ENCODE measurements around the gene COLEC12.

The COLEC12 gene

DNA sequence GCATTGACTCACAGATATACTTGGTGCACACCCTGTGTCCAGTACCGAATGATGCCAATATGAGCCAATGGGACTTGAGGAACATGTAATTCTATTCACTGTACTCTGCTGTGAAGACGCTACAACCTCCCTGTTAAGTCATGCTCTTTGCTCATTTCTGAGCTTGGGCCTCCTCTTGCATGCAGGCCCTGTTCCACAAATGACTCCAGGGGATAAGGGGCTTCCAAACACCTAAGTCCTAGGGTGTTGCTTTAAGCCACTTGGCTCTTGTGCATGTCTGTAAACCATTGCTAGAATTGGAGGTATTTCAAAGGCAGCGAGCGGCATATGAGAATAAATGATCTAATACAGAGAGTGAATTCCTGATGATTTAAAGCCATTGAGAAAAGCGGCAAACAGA, 126.7 kb downstream of the COLEC12 start:
- no peak for DNase-seq
- in situ Hi-C loops (cut with MboI; ENCODE audit: low pct_unique_long_range_greater_than_20kb, low sequenced_read_pairs), result no loop called here

GRCh38 chr18:371609-371982, 128.9 kb downstream of the COLEC12 start:
- DNase-seq, result no peak
- in situ Hi-C loops (cut with MboI; ENCODE audit: low pct_unique_long_range_greater_than_20kb, low sequenced_read_pairs), result no loop called here

- in situ Hi-C loops (cut with MboI; ENCODE audit: low pct_unique_long_range_greater_than_20kb, low sequenced_read_pairs), result no loop called here
- no peak for DNase-seq
These were observed 129.5 kb downstream of the COLEC12 start for GRCh38 chr18:370751-371608.

DNA sequence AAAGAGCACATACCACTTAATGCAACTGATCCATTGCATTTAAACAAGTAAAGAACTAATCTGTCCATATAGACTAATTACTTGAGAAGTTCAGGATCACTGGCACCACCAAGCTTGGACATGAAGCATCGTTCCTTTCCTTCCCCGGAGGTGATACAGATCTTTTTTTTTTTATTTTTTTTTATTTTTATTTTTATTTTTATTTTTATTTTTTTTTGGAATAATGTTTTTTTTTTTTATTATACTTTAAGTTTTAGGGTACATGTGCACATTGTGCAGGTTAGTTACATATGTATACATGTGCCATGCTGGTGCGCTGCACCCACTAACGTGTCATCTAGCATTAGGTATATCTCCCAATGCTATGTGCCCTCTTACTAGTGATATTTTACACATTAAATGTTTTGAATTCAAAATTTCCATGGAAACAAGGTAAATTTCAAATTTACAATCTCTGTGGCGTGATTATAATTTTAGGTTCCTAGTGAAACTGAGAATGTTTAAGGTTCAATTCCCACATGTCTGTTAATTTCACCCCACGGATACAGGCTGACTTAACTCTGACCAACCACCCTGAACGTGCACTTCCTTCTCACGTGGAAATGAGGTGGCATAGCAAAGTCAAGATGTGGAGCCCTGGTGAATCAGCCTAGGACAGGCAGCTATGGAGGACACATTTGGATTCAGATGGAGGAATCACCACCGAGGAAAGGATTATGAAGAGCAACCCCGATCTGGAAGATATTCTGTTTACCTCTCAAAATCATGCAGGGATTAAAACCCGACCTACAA, 131.1 kb downstream of the COLEC12 start:
- no peak for DNase-seq
- in situ Hi-C loops (cut with MboI; ENCODE audit: low pct_unique_long_range_greater_than_20kb, low sequenced_read_pairs), result no loop called here

DNA sequence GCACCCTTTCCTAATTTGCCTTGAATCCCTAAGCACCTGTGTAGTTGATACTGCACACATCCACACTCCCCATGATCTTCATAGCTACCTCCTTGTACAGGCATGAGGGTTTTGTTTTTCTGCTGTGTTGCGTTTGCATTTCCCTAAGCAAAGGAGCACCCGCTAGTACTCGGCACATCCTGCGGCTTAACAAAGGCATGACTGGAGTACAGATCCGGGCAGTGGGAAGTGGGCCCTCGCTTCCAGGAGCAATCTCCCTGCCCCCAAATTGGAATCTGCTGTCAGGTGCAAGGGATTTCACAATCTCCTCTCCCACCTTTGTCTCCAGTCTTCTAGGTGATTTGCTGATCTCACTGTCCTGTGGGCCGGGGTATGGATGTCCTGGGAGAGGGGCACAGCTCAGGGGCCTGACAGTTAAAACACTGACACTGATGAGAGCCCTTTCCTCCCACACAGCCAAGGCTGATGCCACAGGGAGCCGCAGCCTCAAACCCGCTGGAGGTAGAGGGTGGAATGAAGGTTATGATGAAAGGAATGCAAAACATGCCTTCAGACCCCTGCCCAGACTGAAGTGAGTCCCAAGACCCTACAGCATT, 133.9 kb downstream of the COLEC12 start:
- in situ Hi-C loops (cut with MboI; ENCODE audit: low pct_unique_long_range_greater_than_20kb, low sequenced_read_pairs), result no loop called here
- DNase-seq, result no peak

- in situ Hi-C loops (cut with MboI; ENCODE audit: low pct_unique_long_range_greater_than_20kb, low sequenced_read_pairs), result no loop called here
- DNase-seq, result no peak
These were observed 134.8 kb downstream of the COLEC12 start for GRCh38 chr18:365651-366050.

- no peak for DNase-seq
- in situ Hi-C loops (cut with MboI; ENCODE audit: low pct_unique_long_range_greater_than_20kb, low sequenced_read_pairs), result no loop called here
These were observed 136.2 kb downstream of the COLEC12 start for GRCh38 chr18:364256-364826.

DNA sequence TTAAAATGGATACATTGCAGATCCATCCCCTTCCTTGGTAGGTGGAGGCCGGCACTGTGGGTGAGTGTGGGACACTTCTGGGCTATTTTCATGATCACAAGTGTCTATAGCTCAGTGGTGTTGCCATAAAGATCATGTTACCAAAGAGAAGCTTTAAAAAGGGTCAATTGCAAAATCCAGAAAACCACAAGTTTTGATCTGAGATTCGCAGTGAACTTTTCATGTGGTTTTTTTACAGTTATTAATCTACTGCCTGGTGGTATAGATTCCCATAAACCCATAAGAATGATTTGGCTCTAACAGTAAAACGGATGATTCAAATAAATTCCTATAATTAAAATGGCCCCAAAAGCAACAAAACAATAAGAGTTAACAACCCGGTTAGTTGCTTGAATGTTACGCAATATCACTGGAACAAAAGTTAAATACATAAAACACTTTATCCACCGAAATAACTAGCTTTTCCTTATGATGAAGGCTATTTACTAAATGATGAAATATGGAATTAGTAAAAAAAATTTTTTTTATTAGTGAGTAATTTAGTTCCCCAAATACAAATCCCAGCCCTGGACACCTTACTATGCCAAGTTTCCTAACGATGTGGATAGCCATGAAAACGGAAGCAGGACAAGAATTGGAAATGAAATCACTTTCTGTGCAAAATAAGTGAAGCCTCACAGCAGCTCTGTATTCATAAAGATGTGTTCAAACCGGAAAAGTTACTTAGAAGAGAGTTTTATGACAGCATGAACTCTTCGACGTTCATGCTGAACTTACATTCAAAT, 137.0 kb downstream of the COLEC12 start:
- in situ Hi-C loops (cut with MboI; ENCODE audit: low pct_unique_long_range_greater_than_20kb, low sequenced_read_pairs), result no loop called here
- DNase-seq, result peak; percentile 12

GRCh38 chr18:362311-363290, 137.9 kb downstream of the COLEC12 start:
- no peak for DNase-seq

GRCh38 chr18:361941-362310, 138.6 kb downstream of the COLEC12 start:
- in situ Hi-C loops (cut with MboI; ENCODE audit: low pct_unique_long_range_greater_than_20kb, low sequenced_read_pairs), result no loop called here
- no peak for DNase-seq

More at GRCh38 chr18:362311-363290, 137.9 kb downstream of the COLEC12 start:
- in situ Hi-C loops (cut with MboI; ENCODE audit: low pct_unique_long_range_greater_than_20kb, low sequenced_read_pairs), result no loop called here

GRCh38 chr18:361100-361732, 139.3 kb downstream of the COLEC12 start:
- in situ Hi-C loops (cut with MboI; ENCODE audit: low pct_unique_long_range_greater_than_20kb, low sequenced_read_pairs), result no loop called here

GRCh38 chr18:360676-361075, 139.8 kb downstream of the COLEC12 start:
- in situ Hi-C loops (cut with MboI; ENCODE audit: low pct_unique_long_range_greater_than_20kb, low sequenced_read_pairs), result no loop called here
- no peak for DNase-seq

More at GRCh38 chr18:361100-361732, 139.3 kb downstream of the COLEC12 start:
- no peak for DNase-seq

DNA sequence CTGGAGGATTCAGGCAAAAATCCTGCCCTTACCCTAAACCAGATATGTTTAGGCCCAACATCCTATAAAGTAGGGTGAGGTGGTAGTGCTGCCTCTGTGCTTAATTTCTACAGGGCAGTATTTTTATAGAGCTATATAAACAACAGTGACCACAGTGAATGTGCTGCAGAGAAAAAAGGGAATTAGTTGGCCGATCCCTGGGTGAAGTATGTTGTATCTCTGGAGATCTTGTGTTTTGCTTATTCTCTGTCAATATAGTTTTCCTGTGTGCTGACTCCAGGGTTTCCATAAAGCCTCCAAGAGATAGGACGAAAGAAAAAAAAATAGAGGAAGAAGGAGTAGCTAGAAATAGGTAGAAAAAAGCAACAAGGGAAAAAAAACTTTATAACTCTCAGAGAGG, 143.7 kb downstream of the COLEC12 start:
- in situ Hi-C loops (cut with MboI; ENCODE audit: low pct_unique_long_range_greater_than_20kb, low sequenced_read_pairs), result no loop called here

DNA sequence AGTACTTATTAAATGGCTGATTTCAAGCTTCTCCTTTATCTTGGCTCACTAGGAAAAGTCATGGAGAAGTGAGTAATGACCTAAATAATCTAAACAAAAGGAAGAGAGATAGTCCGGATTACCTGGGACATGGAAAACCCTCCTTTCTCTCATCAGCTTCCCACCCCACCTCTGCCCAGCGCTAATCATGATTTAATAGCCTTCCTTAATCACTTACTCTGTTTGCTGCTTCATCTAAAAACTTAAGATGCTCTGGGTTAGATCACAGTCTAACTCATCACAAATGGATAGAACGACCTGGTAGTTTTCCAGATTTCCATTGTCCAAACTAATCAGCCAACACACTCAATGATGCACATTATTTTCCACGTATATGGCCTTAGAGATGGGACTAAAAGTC, 144.8 kb downstream of the COLEC12 start:
- DNase-seq, result no peak
- in situ Hi-C loops (cut with MboI; ENCODE audit: low pct_unique_long_range_greater_than_20kb, low sequenced_read_pairs), result no loop called here

More for the DNA sequence above, 143.7 kb downstream of the COLEC12 start:
- DNase-seq, result no peak

GRCh38 chr18:354471-354870, 146.0 kb downstream of the COLEC12 start:
- no peak for DNase-seq
- in situ Hi-C loops (cut with MboI; ENCODE audit: low pct_unique_long_range_greater_than_20kb, low sequenced_read_pairs), result no loop called here

DNA sequence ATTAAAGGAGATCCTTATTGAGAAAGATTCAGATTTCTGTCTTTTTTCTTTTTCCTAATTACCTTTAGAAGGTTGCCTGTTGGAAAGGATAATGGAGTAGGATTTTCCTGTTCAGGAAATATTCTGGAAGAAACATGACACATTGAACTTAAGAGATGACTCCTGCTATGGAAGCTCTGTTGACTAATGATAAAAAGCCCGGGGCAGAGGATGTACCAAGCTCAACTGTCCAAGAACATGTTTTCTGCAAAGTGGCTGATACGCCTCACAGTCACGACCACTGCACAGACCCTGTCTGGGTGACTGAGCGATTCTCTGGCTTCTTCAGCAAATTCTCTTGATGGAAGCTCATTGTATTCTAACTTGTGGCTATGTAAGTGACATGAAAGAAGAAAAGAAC, 146.5 kb downstream of the COLEC12 start:
- in situ Hi-C loops (cut with MboI; ENCODE audit: low pct_unique_long_range_greater_than_20kb, low sequenced_read_pairs), result no loop called here
- no peak for DNase-seq

- no peak for DNase-seq
- in situ Hi-C loops (cut with MboI; ENCODE audit: low pct_unique_long_range_greater_than_20kb, low sequenced_read_pairs), result no loop called here
These were observed 148.1 kb downstream of the COLEC12 start for GRCh38 chr18:352438-352837.

All from KBM-7 (cell line).